ENCODE data around the gene PKP2. TPM values are rescaled to one million over a fixed set of nuclear protein-coding genes. Genes with fewer than 3 reads are reported as not detected.

The PKP2 gene
- total RNA-seq, 1 experiment from 2014 or later, result 5.3 TPM

GRCh38 chr12:32843528-32844095, 53.0 kb downstream of the PKP2 start:
- no TSS peak for BruUV-seq (replicated peaks)
- no peak for DNase-seq (ENCODE audit: low spot score)
- Histone ChIP-seq H3K27ac (ENCODE audit: low read depth, low read length, poor library complexity, severe bottlenecking) (no peak overlapping the region), H3K36me3 (ENCODE audit: insufficient read depth, low read length, poor library complexity, severe bottlenecking) (no peaks in the 10 kb centered on the region), H3K4me1 (ENCODE audit: insufficient read depth, low read length, poor library complexity, severe bottlenecking) (no peaks in the 10 kb centered on the region), H3K9me3 (ENCODE audit: low read depth, low read length, poor library complexity, severe bottlenecking) (no peaks in the 10 kb centered on the region), H3K4me3 (ENCODE audit: low read depth, low read length, poor library complexity, severe bottlenecking) (no peak overlapping the region), H3K27me3 (replicated peaks; ENCODE audit: insufficient read depth, low read depth, low read length, poor library complexity) (no peaks in the 10 kb centered on the region)
- ChIA-PET POLR2A (ENCODE audit: low non-redundant PET) (no interaction called here), CTCF (no interaction called here)
- TF ChIP-seq EZH2 (IDR thresholded peaks at IDR 0.05; ENCODE audit: borderline replicate concordance, low read depth, low read length, poor library complexity, severe bottlenecking) (no peak), CTCF (conservative IDR thresholded peaks at IDR 0.05; ENCODE audit: low read depth, low read length) (no peak)
- intact Hi-C loops (cut with micrococcal nuclease; ENCODE audit: unreplicated experiment), result no loop called here

DNA sequence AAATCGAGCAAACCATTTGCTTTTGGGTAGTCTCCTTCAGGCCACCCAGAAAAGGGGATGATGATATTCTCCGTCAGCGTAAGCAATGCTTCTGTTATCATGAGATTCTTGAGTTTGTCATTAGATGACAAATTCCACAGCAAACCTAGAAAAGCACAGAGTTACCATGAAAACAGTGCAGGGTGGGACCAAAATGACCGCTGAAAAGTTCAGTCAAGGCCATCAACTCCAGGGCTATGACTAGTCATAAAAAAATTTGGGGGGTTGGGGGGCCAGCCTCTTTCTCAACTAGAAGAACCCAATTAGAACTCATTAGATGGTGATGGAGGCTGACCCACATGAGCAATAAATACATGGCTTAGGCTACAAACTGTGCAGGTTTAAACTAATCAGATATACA, 55.5 kb downstream of the PKP2 start:
- no peaks in the 10 kb centered on the region for H3K36me3 ChIP-seq (ENCODE audit: insufficient read depth, low read length, poor library complexity, severe bottlenecking)
- CTCF ChIA-PET, result no interaction called here
- H3K27me3 ChIP-seq (replicated peaks; ENCODE audit: insufficient read depth, low read depth, low read length, poor library complexity), result no peaks in the 10 kb centered on the region
- no peak overlapping the region for H3K27ac ChIP-seq (ENCODE audit: low read depth, low read length, poor library complexity, severe bottlenecking)
- no peak overlapping the region for H3K4me3 ChIP-seq (ENCODE audit: low read depth, low read length, poor library complexity, severe bottlenecking)
- no TSS peak for BruUV-seq (replicated peaks)
- H3K9me3 ChIP-seq (ENCODE audit: low read depth, low read length, poor library complexity, severe bottlenecking), result no peaks in the 10 kb centered on the region
- POLR2A ChIA-PET (ENCODE audit: low non-redundant PET), result no interaction called here
- intact Hi-C loops (cut with micrococcal nuclease; ENCODE audit: unreplicated experiment), result no loop called here
- DNase-seq (ENCODE audit: low spot score), result no peak
- no peak for TF ChIP-seq EZH2 (IDR thresholded peaks at IDR 0.05; ENCODE audit: borderline replicate concordance, low read depth, low read length, poor library complexity, severe bottlenecking)
- TF ChIP-seq CTCF (conservative IDR thresholded peaks at IDR 0.05; ENCODE audit: low read depth, low read length), result no peak
- no peaks in the 10 kb centered on the region for H3K4me1 ChIP-seq (ENCODE audit: insufficient read depth, low read length, poor library complexity, severe bottlenecking)

DNA sequence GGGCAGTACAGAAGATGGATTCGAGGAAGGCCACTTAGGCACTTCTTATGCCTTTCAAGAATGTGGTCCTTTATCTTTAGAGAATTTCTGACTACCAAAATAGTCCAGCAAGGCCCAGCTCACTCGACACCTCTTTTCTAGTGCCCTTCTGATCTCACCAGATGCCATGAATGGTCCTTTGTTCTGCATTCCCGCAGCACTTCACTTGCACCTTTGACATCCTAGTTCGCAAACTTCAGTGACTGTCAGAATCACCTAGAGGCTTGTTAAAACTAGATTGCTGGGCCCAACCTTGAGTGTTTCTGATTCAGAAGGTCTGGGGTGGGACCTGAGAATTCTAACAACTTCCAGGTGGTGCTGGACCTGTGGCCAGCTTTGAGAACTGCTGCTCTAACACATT, 56.7 kb downstream of the PKP2 start:
- Histone ChIP-seq H3K27ac (ENCODE audit: low read depth, low read length, poor library complexity, severe bottlenecking) (no peak overlapping the region), H3K4me3 (ENCODE audit: low read depth, low read length, poor library complexity, severe bottlenecking) (no peak overlapping the region), H3K4me1 (ENCODE audit: insufficient read depth, low read length, poor library complexity, severe bottlenecking) (no peaks in the 10 kb centered on the region), H3K9me3 (ENCODE audit: low read depth, low read length, poor library complexity, severe bottlenecking) (no peaks in the 10 kb centered on the region), H3K27me3 (replicated peaks; ENCODE audit: insufficient read depth, low read depth, low read length, poor library complexity) (no peaks in the 10 kb centered on the region), H3K36me3 (ENCODE audit: insufficient read depth, low read length, poor library complexity, severe bottlenecking) (no peaks in the 10 kb centered on the region)
- TF ChIP-seq CTCF (conservative IDR thresholded peaks at IDR 0.05; ENCODE audit: low read depth, low read length) (no peak), EZH2 (IDR thresholded peaks at IDR 0.05; ENCODE audit: borderline replicate concordance, low read depth, low read length, poor library complexity, severe bottlenecking) (no peak)
- intact Hi-C loops (cut with micrococcal nuclease; ENCODE audit: unreplicated experiment), result loop anchor here (2.0 kb wide), 1 partner anchor 33 kb away; no protein-coding TSS in a partner anchor
- no TSS peak for BruUV-seq (replicated peaks)
- POLR2A ChIA-PET (ENCODE audit: low non-redundant PET), result no interaction called here
- no peak for DNase-seq (ENCODE audit: low spot score)
- CTCF ChIA-PET, result no interaction called here
